Activated CD4-positive, CD25-positive, alpha-beta regulatory T cell treated with anti-CD3 and anti-CD28 coated beads, Interleukin-2, amount 50 U/mL, for 16 hours (primary cell): Measurements from ENCODE around the gene TEX54.
"Not testable (repeated sequence)": the region's sequence is repeated elsewhere in the genome, so short reads cannot be mapped to it uniquely, and the experiment has no call there.

Experiments
- DNase-seq: peaks from one replicate; pipeline ENCODE4 v3.0.0-alpha.2; 2020; ENCODE audit warnings: low read depth, low spot score

TEX54 gene

DNA sequence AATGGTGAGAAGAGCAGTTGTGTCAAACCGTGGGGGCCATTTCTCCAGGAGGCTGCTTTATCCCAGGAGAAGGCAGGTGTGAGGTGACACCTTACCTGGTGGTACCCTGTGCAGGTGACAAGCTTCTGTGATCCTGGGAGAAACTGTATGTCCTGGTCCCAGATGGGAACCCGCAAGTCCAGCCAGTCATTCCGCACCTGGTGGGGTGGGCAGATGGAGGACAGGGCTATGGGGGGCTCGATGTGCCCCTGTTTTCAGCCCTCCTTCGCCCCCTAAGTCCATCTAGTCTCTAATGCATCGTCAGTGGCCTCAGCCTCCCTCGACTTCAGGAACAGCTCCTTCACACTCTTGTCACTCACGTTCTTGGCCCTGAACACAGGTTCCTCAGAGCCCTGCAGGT is 2.7 kb upstream of the TEX54 start:
- DNase-seq, result no peak

DNA sequence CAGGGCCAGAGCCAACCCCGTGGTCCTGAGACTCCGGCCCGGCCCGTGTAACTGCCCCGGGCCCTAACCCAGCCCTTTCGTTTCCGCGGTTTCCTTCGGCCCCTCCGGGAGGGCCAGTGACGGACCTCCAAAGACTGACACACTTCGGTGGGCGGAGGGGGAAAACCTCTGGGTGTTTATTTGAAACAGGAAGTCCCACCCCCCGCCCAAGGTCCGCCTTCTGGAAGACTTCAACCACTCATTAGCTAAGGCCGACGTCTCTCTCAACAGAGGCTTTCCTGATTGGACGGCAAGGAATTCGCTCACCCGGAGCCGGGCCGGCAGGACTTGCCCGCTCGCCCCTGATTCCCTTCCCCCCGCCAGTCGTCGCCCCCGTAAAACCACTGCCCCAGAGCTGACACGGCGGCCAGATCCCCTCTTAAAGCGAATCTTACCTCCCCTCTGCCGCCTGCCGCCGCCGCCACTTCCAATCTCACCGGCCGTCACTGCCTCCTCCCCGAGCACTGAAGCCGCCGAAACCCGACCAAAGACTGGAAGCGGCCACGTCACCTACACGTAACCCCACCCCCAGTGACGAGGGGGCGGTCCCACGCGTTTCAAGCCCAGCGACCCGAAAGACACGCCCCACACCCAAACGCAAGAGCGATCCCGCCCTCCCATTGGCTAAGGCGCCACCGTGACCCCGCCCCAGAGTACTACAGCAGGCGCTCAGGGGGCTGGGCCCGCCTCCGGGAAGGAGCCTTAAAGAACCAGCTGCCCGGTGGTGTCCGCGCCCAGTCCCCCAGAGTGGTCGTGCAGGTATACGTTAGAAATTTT is 913 bp downstream of the TEX54 start, which contains the start of gene STX5:
TSS of gene STX5 (minus strand) at position 532 of the 816 bp plus-strand sequence. CDS start 808 bp downstream, outside the sequence.
- DNase-seq, result peak; percentile 99

DNA sequence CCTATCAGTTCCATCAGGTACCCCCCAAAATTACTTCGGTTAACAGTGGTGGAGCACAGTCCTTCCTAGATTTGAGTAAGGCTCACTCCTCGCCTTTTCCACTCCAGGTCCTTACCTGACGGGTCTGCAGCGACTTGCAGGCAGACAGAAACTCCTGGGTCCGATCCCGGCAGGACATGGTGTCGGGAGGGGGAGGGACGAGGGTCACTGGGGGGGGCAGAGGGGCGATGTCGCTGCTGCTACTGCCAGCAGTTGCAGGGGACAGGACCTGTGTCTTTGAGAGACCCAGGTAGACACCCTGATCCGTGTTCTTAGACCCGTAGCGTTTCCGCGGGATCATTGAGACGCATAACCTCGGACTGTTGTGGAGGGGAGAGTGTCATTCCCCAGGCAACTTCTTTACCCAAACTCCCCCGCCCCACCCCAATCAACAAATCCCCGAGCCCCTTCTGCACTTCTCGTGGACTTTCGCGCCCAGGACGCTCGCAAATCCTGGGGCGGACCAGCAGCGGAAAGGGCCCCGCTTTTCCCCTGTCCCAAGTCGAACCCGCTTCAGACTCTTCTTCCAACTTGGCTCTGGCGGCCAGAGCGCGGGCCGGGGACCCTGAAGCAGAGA is 1.6 kb downstream of the TEX54 start:
- no peak for DNase-seq

DNA sequence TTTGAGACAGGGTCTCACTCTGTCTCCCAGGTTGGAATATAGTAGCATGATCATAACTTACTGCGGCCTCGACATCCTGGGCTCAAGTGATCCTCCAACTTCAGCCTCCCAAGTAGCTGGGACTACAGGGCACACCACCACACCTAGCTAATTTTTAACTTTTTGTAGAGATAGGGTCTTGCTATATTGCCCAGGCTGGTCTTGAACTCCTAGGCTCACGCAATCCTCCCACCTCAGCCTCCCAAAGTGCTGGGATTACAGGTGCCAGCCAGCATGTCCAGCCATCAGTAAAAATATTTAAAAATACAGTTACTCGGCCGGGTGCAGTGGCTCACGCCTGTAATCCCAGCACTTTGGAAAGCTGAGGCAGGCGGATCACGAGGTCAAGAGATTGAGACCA is 4.5 kb downstream of the TEX54 start:
- DNase-seq, result not testable (repeated sequence)

DNA sequence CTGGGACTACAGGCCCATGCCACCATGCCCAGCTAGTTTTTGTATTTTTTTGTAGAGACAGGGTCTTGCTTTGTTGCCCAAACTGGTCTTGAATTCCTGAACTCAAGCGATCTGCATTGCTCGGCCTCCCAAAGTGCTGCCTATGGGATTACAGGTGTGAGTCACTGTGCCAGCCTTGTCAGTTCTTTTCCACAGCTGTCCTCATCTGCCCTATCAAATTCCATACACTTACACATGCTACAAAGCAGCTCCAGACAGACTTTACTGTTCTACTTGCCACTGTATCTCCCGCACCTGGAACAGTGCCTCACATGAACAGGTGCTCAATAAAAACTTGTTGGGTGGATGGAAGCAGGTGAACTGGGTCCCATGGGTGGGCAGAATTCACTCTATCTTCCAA is 9.0 kb downstream of the TEX54 start:
- DNase-seq, result no peak

DNA sequence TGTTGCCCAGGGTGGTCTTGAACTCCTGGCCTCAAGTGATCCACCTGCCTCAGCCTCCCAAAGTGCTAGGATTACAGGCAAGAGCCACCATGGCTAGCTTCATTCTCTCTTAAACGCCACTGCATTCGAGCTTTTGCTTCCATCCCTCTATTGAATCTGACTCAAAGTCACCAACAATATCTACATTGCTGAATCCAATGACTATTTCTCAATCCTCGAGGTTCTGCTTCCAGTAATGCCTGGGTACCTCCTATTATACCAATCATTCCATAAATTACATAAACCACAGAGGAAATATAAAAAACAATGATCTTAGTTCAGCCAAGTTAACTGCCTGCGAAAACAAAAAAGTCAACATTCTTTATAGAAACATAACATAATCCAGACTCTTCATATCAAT is 15.5 kb downstream of the TEX54 start:
- no peak for DNase-seq

DNA sequence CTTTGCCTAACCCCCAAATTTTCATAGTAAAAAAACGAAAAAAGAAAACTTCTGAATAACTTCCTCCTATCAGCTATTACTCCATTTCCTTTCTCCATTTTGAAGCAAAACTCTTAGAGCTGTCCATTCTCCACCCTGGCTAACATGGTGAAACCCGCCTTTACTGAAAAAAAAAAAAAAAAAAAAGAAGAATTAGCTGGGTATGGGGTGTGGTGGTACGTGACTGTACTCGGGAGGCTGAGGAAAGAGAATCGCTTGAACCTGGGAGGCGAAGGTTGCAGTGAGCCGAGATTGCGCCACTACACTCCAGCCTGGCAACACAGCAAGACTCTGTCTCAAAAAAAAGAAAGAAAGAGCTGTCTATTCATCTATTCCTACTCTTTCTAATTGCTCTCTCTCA is 16.1 kb downstream of the TEX54 start:
- no peak for DNase-seq

DNA sequence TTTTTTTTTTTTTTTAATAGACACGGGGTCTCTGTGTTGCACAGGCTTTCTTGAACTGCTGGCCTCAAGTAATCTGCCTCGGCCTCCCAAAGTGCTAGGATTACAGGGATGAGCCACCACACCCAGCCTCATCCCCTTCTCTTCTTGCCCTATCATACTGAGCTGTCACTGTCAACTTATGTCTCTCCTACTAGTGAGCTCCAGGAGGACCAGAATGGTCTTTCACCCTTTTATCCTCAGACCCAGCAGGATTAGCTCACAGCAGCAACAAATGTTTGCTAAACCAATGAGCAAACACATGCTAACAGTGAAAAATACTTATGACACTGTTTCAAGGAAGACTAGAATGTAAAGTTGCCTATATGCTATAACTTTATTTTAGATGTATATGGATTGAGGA is 21.0 kb downstream of the TEX54 start:
- DNase-seq, result no peak

DNA sequence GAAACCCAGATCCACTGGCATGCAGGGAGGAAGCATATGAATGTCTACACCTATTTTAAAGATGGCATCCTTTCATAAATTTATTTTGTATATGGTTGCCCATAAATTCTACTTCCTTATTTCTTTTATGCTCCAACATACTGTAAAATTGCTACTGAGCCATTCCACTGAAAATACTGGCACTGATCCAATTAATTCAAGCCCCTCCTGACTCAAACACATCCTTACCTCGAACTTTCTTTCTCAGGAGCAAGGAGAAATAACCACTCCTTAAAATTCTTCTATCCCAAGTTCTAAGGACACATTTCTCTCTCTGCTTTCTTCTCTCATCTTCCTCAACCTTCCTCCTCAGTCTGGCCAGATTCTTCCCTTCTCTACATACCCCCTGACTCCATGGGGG is 21.9 kb downstream of the TEX54 start:
- DNase-seq, result no peak

DNA sequence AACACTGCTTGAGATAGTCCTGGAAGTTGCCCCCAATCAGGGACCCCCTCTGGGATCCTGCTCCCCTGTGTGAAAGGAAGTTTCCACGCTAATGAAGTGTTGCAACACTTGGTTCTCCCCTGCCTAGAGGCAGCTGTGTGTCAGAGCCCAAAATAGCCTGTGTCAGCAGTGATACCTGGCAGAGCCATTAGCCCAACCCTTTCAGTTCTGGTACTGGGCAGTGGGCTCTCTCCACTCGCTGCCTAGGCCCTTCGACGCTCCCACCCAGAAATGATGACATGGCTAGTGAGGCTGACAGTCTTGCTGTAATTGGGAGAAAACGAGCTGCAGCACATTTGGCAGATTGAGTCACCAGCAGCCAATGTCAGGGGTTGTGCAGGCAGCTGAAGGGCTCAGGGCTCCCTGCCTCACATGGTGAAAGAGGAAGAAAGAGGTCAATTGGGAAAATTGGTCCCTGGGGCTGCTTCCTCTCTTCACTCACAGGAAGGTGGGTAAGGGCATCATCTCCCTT is 26.0 kb downstream of the TEX54 start:
- DNase-seq, result no peak

DNA sequence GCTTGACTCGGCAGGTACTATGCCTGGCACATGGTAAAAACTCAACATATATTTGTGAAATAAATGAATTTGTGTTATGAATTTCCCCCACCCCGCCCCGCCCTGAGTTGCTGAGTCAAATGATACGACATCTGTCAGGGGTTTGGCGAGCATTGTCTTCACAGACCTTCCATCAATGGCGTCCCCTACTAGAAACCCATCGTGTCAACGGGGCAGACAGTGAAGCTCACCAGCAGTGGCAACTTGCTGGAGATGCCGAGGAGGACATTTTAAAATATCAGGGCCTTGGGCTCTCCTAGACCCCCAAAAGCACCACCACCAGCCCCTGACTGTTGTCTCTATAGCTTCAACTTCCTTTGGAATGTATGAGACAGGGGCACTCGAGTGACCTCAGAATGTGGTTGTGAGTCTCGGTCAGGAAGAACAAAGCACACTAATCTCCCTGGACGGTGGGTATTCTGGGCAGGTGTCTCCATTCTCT is 26.6 kb downstream of the TEX54 start:
- no peak for DNase-seq

DNA sequence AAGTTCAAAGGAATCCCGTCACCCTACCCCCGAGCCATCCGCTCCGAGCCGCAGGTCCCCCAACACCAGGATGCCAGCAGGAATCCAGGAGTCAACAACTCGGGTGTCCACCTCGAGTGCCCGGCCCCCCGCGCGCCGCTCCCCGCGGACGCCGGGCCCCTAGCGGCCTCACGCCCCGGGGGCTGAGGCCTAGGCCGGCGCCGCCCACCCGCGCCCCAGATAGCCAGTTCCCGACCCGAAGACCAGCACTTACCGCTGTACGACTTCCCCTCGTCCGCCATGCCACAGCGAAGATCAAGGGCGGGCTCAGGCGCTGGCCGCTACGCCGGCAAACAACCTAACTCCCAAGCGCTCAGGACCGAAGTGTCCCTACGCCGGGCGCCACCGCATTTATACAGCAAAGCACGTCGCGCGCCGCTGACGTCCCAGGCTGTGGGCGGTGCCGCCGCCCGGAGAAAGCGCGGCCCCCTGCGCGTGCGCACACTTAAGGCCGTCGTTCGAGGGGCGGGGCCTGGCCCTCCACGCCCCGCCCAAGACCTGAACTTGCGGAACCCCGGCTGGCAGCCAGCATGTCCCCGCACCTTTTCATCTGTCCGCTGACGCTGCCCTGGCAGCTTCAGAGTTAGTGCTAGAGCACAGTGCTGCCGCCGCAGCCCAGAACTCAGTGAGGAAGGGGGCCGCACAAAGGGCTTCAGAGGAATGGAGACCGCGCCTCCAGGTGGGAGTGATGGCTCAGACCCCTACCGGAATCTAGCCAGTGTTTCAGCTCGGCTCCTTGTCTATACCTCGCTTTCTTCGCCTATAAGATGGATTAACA is 27.4 kb downstream of the TEX54 start, which contains the start of gene NXF1:
TSS of gene NXF1 (minus strand) at position 365 of the 817 bp plus-strand sequence. CDS start at position 281, 84 bp downstream.
- DNase-seq, result peak; percentile 90

DNA sequence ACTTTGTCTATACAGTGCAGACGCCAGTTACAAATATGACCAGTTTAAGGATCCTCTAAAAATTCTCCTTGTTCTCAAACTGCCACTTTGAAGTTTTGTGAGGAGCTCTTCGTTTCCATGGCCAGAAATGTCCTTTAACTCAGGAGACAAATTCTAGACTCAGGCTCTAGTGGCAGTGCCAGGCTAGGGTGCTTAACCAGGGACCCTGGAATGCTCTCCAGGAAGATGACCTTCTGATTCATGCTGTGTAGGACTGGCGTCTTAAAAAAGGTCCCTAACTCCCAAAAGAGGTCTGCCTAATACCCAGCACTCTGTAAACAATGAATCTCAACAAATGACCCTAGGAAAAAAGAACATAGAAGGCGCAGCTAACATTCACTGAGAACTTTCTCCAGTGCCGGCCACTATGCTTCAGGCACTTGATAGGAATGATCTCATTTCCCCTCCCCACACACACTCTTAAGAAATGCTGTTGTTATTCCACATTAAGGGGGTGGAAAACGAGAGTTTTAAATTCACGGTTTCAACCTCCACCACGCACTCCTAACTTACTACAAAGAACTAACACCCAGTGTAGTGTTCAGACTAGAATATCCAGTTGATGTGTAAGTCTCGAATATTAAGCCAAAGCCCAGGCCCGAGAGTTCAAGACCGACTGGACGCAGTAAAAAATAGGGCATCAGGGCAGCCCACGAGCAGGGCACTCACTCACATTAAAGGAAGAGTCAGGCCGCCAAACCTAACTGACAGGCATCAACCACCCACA is 28.1 kb downstream of the TEX54 start:
- DNase-seq, result no peak

DNA sequence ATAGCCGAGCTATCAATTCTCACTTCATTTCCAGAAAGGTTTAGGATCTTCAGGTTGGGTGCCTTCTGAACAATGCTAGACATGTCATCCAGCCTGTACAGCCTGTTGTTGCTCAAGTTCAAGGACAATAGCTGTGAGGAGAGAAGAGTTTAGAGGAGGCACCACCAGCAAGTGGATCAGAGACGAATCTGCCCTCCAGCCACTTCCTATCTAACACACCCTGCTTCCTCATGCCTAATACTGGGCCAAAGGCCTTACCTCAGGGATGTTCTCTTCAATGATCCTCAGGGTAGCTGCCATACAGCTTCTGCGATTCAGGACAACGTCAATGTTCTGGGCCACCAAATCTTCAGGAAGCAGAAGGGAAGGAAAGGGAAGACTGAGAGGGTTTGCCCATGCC is 31.6 kb downstream of the TEX54 start:
- DNase-seq, result no peak

DNA sequence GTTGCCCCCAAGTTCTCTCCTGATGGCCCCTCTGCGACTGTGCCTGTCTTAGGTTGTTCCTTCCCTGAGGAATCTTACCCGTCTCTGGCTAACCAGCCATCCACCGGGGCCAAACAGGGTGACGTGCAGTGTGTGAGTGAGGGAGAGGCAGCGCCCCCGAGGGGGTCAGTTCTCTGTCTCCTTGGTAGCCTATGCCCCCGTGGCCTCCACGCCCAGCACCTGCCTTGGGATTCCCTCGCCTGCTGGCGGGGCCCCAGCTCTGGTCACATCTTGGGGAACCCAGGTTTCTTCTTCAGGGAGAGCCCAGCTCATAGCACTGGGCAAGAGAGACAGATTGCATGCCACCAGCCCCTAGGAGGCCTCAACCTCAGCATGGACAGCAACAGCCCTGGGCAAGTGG is 33.2 kb downstream of the TEX54 start:
- no peak for DNase-seq

DNA sequence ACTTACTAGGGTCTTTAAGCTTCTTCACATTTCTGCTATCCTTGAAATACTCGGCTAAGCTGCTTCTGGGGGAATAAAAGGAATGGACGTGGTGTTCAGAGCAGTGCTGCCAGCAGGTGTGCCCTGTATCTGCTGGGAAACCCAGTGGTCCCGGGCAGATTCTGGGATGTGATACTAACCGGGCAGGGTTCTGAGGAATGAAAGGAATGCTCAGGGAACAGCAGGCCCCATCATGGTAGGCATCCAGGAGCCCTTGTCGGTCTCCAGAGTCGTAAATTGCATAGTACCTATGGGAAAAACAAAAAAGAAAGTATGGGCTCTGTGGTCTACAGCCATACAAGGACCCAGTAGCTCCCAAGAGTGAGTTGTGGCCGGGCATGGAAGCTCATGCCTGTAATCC is 36.4 kb downstream of the TEX54 start:
- DNase-seq, result no peak

DNA sequence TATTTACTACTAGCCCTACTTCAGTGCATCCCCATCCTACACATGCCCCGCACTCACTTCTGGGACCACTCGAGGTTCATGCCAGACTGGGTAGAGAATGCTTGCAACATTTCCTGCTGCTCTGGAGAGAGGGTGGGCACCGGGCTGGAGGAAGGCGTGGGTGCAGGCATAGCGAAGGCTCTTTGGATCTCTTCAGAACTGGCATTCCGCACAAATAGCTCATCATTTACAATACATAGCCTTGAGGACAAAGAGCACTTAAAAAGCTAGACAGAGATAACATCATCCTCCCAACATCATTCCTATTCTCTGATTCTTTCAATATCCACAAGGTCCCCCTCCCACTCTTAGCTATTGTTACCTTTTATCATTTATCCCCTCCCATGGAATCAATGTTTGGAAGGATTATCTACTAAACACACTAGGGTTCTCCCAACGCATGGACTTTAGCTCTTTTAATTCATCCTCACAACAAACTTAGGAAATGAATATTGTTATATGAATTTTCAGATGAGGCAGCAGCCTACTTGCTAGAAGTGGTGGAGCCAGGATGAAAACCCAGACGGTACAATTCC is 38.4 kb downstream of the TEX54 start:
- DNase-seq, result no peak

DNA sequence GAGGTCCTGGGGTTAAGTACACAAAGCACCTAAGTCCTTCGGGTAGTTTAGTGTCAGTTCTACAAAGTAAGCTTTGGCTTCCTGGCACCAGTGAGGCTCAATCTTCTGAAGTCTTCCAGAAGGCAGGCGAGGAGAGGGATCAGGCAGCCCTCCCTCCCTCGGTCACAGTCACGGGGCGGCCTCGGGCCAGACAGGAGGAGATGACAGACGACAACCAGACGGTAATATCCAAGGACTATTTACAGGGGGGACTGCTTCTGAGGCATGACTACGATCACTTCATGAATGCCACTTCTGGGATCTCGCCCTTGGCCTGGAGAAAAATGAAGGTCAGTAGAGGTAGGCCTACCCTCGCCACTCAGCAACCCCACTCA is 40.5 kb downstream of the TEX54 start:
- DNase-seq, result no peak

DNA sequence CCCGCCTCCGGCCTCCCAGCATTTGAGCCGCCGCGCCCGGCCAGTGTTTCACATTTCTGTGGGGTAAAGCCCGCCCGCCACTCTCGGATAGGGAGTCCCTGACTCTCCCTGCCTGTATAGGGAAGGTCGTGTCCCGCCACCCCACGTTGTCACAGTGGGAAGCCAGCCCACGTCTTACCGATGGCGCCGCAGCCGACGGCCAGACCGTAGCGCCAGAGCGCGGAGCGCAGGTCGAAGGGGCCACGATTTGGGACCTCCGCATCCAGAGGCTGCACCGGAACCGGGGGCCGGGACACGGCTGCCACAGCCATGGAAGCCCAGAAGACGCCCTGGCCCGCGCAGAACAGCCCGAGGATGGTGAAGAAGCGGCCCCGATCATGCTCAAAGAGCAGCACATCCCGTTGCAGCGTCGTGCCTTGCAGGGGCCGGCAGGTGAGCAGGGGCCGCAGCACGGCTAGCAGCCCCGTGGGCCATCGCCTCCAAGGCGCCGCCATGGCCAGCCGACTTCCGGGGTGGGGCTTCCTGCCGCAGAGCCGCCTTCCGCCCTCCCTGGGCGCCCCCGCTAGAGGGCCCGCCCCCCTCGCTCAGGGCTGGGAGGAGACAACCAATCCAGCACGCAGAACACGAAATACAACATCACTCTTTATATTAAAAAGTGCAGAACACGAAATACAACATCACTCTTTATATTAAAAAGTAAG is 41.0 kb downstream of the TEX54 start, which contains the start of gene TMEM223:
TSS of gene TMEM223 (minus strand) at position 506 of the 701 bp plus-strand sequence. CDS start at position 494, 12 bp downstream.
- peak; percentile 83 for DNase-seq

DNA sequence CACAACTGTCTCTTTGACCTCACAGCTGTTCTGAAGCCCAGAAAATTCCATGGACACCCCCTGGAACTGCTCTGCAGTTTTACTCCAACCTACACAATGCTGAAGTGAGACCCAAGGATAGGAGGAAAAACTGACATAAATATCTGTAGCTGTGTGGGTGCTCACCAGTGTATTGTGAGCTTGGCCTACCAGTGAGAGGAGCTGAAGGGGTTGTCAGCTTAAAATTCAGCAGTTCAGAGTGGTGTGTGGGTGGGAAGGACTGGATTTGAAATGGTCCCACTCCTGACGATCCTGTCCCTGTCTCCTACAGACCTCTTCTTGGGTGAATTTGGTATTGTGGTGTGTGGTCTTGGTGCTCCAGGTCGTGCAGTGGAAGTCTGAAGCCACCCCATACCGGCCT is 43.1 kb downstream of the TEX54 start:
- no peak for DNase-seq
